GM19043 (cell line): ENCODE data around the gene CLK1.
"Not testable (repeated sequence)": the region's sequence is repeated elsewhere in the genome, so short reads cannot be mapped to it uniquely, and the experiment has no call there.

Experiments
- ATAC-seq: cut with Tn5 transposase; IDR thresholded peaks from one replicate; pipeline ENCODE4 v1.9.1; 2021; ENCODE audit warnings: low read depth; ENCODE audit not compliant: unreplicated experiment

Gene CLK1

GRCh38 chr2:200864176-200865034, at the start of gene CLK1:
Gene CLK1, minus strand, starts transcription at chr2:200864658. Its CDS starts 2,796 bp downstream, at chr2:200861862.
- peak; percentile 76 for ATAC-seq

GRCh38 chr2:200913654-200914053, 49.2 kb upstream of the CLK1 start:
- ATAC-seq, result no peak

GRCh38 chr2:200909958-200910357, 45.5 kb upstream of the CLK1 start:
- no peak for ATAC-seq

GRCh38 chr2:200905618-200906296, 41.3 kb upstream of the CLK1 start:
- no peak for ATAC-seq

GRCh38 chr2:200901459-200902072, 37.1 kb upstream of the CLK1 start:
- peak; percentile 98 for ATAC-seq

GRCh38 chr2:200899482-200899881, 35.0 kb upstream of the CLK1 start:
- no peak for ATAC-seq

GRCh38 chr2:200888704-200889625, 24.5 kb upstream of the CLK1 start, which contains the start of the genes NIF3L1 and PPIL3:
Gene NIF3L1, plus strand, starts transcription at chr2:200889371. Its CDS starts 2,573 bp downstream, at chr2:200891944.
Gene PPIL3, minus strand, starts transcription at chr2:200889077. Its CDS starts 1,462 bp downstream, at chr2:200887615.
- ATAC-seq, result peak; percentile 88

- not testable (repeated sequence) for ATAC-seq
These were observed 17.3 kb upstream of the CLK1 start for GRCh38 chr2:200881715-200882249.

- ATAC-seq, result no peak
These were observed 13.9 kb upstream of the CLK1 start for GRCh38 chr2:200878289-200878880.

GRCh38 chr2:200877443-200877842, 13.0 kb upstream of the CLK1 start:
- no peak for ATAC-seq

GRCh38 chr2:200873560-200873959, 9.1 kb upstream of the CLK1 start:
- ATAC-seq, result no peak

- no peak for ATAC-seq
These were observed 6.7 kb upstream of the CLK1 start for GRCh38 chr2:200871151-200871550.

GRCh38 chr2:200869014-200869413, 4.6 kb upstream of the CLK1 start:
- ATAC-seq, result no peak

- no peak for ATAC-seq
These were observed 679 bp downstream of the CLK1 start for GRCh38 chr2:200863782-200864175.

GRCh38 chr2:200862532-200863000, 1.9 kb downstream of the CLK1 start:
- ATAC-seq, result no peak

- ATAC-seq, result no peak
These were observed 2.8 kb downstream of the CLK1 start for GRCh38 chr2:200861617-200862155.

GRCh38 chr2:200860092-200860795, 4.2 kb downstream of the CLK1 start:
- no peak for ATAC-seq

- ATAC-seq, result no peak
These were observed 7.7 kb downstream of the CLK1 start for GRCh38 chr2:200856806-200857205.
